Stromal cell of bone marrow (primary cell): ENCODE results near the gene DDHD1.
"Not testable (repeated sequence)": the region's sequence is repeated elsewhere in the genome, so short reads cannot be mapped to it uniquely, and the experiment has no call there.

ENCODE experiments used
- DNase-seq: peaks from one replicate; pipeline ENCODE4 v3.0.0-alpha.2; 2012; ENCODE audit warnings: low read depth

The DDHD1 gene

GRCh38 chr14:53152887-53153701 is at the start of gene DDHD1:
Gene DDHD1 (minus strand): TSS chr14:53153323. CDS start chr14:53153098, 225 bp downstream.
- peak; percentile 32 for DNase-seq

DNA sequence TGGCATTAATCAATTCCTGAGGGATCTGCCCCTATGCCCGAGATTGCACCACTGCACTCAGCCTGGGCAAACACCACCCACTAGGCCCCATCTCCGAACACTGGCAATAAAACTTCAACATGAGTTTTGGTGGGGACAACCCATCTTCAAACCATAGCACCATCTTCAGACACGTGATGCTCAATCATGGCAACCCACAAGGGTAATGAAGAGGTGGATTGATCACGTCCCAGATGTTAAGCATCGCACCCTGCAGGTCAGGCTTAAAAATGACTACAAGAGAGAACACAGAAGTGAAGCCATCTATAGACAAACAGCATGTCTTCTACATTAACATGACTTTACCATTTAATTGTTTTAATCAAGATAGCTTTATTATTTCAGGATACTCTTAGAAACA is 42.8 kb upstream of the DDHD1 start:
- no peak for DNase-seq

- DNase-seq: peak; percentile 32
Measured at GRCh38 chr14:53193193-53193592, 40.1 kb upstream of the DDHD1 start.

DNA sequence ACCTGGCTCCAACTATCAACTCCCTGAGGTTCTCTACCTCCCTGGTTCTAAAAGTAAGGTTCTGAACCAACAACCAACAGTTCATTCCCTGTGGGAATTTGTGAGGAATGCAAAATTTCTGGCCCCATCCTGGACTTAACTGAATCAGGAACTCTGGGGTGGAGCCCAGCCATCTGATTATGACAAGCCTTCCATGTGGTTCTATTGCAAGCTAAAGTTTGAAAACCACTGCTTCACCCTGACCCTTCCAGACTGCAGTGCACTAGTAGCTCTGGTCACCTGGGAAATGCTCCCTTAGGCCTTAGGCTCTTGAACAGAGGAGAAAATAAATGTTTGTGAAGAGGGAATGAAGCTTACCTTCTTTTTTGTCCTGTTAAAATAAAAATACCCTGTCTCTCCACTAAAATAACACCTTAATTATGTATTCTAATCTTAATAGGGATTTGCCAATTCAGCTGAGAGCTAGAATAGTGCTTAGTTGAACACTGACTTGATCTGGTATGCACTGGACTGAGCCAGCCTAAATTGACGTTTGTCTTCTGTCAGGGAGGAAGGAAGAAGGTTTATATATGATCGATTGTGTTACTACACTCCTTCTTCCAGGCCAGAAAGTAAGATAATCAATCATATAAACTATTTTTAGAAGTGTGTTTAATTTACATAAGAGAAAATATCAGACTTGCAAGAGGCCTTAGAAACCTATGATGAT is 39.1 kb upstream of the DDHD1 start:
- DNase-seq: no peak

DNA sequence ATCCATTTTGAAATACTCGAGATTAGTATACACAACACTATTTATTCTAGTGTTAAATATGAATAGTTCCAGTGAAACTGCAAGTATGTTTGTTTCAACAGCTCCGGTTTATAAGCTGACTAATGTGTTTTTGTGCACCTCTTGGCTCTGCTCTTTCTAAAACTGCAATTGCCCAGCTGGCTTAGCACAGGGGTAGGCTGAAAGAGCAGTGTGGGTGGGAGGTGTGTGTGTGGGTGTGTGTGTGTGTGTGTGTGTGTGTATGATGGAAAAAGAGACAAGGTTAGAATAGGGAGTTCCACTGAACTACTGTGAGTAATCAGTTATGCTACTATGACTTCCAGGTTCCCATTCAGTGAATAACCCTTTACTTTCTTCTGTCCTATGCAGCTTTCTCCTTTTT is 37.8 kb upstream of the DDHD1 start:
- no peak for DNase-seq

DNA sequence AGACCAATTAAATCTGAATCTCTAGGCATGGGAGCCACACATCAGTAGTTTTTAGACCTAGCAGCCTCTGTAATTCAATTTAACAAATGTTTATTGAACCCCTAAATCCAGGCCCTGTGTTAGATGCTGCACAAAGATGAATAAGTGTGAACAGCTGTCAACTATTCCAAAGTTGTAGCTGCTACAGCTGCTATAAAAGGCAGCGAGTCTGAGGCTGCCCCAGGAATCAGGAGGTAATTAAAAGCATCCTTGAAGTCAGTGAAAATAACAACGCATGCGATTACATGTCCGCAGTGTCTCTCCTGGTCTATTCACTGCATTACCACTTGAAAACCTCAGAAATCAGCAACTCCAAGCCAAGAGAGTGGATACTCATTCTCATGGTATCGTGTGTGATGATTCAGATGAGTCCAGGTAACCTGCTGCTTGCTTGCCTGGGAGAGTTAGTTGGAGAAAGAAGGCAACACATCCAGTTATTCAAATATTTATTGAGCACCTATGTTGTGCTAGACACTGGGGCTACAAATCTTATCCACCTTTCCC is 34.9 kb upstream of the DDHD1 start:
- DNase-seq: no peak

DNA sequence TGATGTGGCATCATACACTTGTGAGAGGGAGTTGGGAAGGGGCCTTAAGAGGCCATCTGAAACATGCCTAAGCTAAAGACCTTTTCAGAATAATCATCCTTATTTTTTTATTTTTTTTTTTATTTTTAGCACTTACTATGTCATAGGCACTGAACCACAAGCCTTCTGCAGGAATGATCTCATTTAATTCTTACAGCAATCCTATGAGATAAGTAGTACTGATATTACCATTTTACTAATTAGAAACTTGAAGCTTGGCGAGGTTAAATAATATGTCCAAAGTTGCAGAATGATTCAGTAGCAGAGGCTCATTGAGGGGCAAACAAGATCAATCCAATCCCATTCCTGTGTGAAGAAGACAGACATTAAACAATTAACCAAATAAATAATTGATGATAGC is 33.4 kb upstream of the DDHD1 start:
- DNase-seq: no peak

- no peak for DNase-seq
Measured at GRCh38 chr14:53183611-53184010, 30.5 kb upstream of the DDHD1 start.

DNA sequence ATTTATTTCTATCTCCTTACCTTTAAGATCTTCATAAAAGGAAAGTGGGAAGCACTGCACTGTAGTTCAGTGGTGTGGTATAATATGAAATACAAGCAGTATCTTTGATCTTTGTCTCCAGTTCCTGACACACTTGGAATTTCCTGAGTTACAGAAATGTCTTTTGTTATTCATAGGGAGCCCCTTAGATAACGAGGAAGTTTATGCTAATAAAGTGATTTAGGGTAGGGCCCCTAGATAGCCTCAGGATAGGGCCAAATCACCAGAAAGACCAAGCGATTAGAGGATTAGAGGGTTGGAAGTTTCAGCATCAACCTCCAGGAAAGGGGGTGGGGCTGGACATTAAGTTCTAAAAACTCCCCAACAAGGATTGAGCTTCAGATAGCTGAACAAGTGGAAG is 29.9 kb upstream of the DDHD1 start:
- DNase-seq: no peak

- DNase-seq: not testable (repeated sequence)
Measured at GRCh38 chr14:53181463-53182081, 28.4 kb upstream of the DDHD1 start.

DNA sequence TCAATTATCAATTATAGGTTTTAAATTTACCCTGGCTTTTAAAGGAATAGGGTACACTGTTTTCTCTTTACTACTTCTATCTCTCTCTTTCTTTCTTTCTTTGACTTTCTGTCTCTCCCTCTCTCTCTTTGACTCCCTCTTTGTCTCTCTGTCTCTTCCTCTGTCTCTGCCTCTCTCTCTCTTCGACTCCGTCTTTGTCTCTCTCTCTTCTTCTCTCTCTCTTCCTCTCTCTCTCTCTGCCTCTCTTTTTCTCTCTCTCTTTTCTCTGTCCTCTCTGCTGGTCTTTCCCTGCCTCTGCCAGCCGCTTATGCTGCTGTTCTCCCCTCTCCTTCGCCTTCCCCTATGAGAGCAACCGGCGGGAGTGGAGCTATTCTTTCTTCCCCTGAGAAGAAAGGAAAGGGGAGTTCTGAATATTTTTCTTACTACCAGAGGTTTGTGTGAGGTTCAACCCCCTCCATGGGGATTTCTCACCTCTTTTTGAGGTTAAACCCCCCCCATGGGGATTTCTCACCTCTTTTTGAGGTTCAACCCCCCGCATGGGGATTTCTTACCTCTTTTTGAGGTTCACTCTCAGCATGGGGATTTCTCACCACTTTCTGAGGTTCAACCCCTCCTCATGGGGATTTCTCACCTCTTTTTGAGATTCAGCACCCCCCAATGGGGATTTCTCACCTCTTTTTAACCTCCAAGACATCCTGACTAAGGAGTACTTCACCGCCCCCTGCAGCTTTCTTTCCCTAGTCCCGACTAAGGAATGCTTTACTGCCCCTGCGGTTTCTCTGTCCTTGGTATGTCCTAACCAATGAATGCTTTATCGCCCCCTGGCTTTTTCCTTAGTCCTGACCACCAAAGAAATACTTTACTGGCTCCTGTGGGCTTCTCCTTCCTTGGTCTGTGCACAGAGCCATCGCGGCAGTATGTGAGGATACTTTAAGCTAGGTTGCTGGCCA is 27.4 kb upstream of the DDHD1 start:
- no peak for DNase-seq

GRCh38 chr14:53179486-53180005 is 26.4 kb upstream of the DDHD1 start:
- not testable (repeated sequence) for DNase-seq

DNA sequence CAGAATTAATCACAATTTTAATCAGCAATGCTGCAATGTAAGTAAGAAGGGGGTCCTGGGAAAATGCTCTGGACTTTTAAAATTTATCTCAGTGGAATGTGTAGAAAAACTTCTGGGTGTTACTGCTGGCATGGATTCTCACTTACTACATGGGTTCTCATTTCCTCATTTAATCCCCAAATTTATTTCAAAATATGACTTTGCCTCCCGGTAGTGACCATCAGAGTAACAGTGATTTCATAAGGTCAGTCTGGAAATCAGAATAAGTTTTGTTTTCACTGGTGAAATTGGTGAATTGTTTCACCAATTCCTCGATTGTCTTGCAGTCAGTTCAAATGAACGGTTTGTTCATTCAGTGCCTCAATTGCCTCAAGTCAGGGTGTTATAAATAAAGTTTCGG is 22.3 kb upstream of the DDHD1 start:
- DNase-seq: no peak

DNA sequence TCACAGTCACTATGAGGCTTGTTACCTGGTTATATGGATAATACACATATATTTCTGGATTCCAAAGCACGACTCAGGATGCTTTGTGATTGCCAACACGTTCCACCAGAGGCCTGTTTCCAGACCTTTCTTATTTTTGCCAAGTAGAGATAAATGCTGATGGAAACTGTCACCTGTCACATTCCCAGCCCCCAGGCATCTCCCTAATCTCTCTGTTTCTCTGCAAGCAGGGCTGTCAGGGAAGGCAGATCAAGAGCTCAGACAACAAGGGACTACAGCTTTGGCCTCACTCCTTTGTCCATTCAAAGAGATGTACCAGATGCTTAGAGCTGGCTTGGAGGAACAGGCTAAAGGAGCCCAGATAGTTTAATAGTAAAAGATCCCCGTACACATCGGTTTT is 21.8 kb upstream of the DDHD1 start:
- DNase-seq: no peak

- no peak for DNase-seq
Measured at GRCh38 chr14:53168786-53169185, 15.7 kb upstream of the DDHD1 start.

- no peak for DNase-seq
Measured at GRCh38 chr14:53167602-53168328, 14.6 kb upstream of the DDHD1 start.

- no peak for DNase-seq
Measured at GRCh38 chr14:53161758-53162435, 8.8 kb upstream of the DDHD1 start.

DNA sequence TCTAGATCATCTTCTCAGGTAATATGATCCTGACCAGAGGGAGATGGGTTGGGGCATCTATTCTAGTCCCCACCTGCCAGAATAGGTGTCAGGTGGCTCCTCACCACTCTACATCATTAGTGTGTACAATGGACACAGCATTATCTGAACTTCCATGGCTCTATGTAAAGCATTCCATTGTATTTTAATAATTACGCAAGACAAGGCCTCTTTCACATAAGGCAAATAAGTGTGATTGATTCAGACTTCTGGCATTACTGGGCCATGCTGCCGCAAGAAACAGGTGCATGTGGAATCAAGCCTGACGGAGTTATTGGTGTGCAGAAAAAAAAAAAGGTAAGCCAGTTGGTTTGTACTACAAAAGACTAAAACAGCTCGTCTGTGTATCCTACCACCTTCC is 3.1 kb upstream of the DDHD1 start:
- no peak for DNase-seq

GRCh38 chr14:53153702-53154112 is 584 bp upstream of the DDHD1 start:
- DNase-seq: no peak
